GM23248 (cell line): ENCODE results near the gene BCLAF1.

Source experiments
- EZH2 ChIP-seq: fragments of 200-600 bp; sonication (generic); IDR thresholded peaks from 2 replicates; pipeline ENCODE4 v1.6.1; 2018; ENCODE audit warnings: antibody characterized with exemption, mild to moderate bottlenecking; ENCODE audit not compliant: insufficient read depth, poor library complexity, severe bottlenecking
- EZH2phosphoT487 ChIP-seq: fragments of 200-600 bp; sonication (generic); IDR thresholded peaks from 2 replicates; pipeline ENCODE4 v1.6.1; 2018; ENCODE audit warnings: antibody characterized with exemption, moderate library complexity, mild to moderate bottlenecking, low read depth; ENCODE audit not compliant: insufficient read depth

DNA sequence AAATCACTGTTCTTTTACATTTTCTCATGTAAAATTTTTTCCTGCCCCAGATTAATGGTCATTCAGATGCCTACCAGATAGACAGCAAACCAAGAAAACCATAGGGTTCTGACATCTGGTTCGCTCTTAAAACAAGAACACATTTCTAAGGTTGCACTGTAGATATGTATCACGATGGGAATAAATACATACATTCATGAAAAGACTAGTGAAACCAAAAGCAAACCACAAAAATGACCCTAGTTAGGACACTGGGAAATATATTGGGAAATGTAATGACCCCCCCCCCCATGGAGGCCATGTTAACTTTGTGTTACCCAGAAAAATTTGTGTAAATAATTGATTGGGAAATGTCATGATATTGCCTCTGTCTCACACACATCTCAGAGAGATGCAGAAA is 77.0 kb downstream of the BCLAF1 start:
- TF ChIP-seq EZH2 (no peak), EZH2phosphoT487 (no peak)
